ENCODE data around the gene CGREF1.

The CGREF1 gene

GRCh38 chr2:27155069-27155520, 36.2 kb upstream of the CGREF1 start:
- TF ChIP-seq, protein P1, sequence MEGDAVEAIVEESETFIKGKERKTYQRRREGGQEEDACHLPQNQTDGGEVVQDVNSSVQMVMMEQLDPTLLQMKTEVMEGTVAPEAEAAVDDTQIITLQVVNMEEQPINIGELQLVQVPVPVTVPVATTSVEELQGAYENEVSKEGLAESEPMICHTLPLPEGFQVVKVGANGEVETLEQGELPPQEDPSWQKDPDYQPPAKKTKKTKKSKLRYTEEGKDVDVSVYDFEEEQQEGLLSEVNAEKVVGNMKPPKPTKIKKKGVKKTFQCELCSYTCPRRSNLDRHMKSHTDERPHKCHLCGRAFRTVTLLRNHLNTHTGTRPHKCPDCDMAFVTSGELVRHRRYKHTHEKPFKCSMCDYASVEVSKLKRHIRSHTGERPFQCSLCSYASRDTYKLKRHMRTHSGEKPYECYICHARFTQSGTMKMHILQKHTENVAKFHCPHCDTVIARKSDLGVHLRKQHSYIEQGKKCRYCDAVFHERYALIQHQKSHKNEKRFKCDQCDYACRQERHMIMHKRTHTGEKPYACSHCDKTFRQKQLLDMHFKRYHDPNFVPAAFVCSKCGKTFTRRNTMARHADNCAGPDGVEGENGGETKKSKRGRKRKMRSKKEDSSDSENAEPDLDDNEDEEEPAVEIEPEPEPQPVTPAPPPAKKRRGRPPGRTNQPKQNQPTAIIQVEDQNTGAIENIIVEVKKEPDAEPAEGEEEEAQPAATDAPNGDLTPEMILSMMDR (IDR thresholded peaks at IDR 0.05; ENCODE audit: extremely low read depth, missing control alignments) = no peak
- no peak for DNase-seq (ENCODE audit: low spot score)

- DNase-seq (ENCODE audit: low spot score) = no peak
- TF ChIP-seq, protein P1 (IDR thresholded peaks at IDR 0.05; ENCODE audit: extremely low read depth, missing control alignments) = no peak
Measured at GRCh38 chr2:27154488-27154887, 35.6 kb upstream of the CGREF1 start.

DNA sequence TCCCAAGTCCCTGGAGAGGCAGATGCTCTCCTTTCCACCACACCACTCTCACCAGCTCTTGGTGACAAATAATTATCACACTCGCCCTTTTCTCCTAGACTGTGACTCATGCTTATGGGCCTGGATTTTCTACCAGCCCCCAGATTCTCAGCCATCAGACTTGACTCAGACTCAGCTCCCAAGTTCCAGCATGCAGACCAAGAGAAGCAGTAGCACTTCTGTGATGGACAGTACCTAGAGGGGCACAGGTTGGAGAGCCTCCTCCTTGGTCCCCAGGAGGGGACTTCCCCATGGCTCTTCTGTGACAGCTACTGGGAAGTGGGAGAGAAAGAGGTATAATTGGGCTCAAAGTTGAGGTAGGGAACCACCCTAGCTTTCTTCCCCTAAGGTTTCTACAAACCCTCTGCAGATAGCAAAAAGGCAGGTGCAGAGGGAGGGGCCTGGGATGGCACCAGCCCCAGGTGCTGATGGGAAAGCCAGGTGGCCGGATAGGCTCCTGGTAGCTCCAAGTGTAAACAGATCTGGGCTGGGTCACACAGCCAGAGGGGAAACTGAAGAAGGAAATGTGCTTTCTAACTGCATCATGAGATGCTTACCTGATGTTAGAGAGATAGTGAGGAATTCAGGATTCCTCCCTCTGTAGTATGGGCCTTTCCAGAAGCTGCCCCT, 34.0 kb upstream of the CGREF1 start:
- DNase-seq (ENCODE audit: low spot score) = no peak
- TF ChIP-seq, protein P1 (IDR thresholded peaks at IDR 0.05; ENCODE audit: extremely low read depth, missing control alignments) = no peak

DNA sequence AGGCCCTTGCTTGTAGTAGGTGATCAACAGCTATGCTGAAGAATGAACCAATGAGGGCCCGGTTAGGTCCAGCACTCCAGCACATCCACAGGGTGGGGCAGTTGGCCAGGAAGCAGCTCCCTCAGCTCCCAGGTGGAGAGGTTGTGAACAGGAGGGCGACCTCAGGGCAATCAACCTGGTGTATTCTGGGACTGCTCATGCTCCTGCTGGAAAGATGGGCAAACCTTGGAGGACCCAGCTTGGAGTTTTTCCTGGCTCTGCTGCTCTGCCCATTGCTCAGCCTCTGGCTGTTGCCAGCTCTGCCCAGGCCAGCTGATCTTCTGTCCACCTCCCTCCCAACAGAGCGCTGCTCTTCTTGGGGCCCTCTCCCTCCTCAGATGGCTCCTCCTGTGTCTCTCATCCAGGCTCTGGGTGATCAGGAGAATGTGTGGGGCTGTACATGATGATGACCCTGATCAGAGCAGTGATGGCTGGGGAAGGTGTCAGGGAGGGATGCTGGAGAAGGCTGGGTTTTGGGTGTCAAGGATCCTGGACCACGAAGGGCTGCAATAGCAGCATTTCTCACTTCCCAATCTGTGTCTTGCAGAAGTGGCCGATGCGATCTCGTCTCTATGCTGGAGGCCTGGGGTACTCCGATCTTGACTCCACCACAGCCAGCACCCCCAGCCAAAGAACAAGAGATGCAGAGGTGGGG, 33.3 kb upstream of the CGREF1 start:
- no peak for DNase-seq (ENCODE audit: low spot score)
- TF ChIP-seq, protein P1 (IDR thresholded peaks at IDR 0.05; ENCODE audit: extremely low read depth, missing control alignments) = no peak

GRCh38 chr2:27150639-27151230, 31.8 kb upstream of the CGREF1 start:
- TF ChIP-seq, protein P1 (IDR thresholded peaks at IDR 0.05; ENCODE audit: extremely low read depth, missing control alignments) = no peak
- DNase-seq (ENCODE audit: low spot score) = no peak

GRCh38 chr2:27149570-27150405, 30.9 kb upstream of the CGREF1 start:
- no peak for DNase-seq (ENCODE audit: low spot score)
- TF ChIP-seq, protein P1 (IDR thresholded peaks at IDR 0.05; ENCODE audit: extremely low read depth, missing control alignments) = no peak
